Uterus (tissue), 2 donors: Measurements from ENCODE around the gene RBM38.

ENCODE experiments used
- POLR2A ChIP-seq, 2 donors: fragments of 450-650 bp; IDR thresholded peaks; one replicate each; pipeline ENCODE4 v1.6.1; 2016; ENCODE audit warnings: antibody characterized with exemption in 2 of 2, mild to moderate bottlenecking in 1 of 2, moderate library complexity in 1 of 2
- TF ChIP-seq, protein P1 (sequence below), 4 experiments: fragments of 200-600 bp in 2 of 4; fragments of 450-650 bp in 2 of 4; sonication (generic) in 2 of 4; IDR thresholded peaks; one replicate each; pipeline ENCODE4 v1.5.1; 2016 to 2019; ENCODE audit warnings: antibody characterized with exemption in 4 of 4, mild to moderate bottlenecking in 2 of 4, moderate library complexity in 1 of 4

DNA sequence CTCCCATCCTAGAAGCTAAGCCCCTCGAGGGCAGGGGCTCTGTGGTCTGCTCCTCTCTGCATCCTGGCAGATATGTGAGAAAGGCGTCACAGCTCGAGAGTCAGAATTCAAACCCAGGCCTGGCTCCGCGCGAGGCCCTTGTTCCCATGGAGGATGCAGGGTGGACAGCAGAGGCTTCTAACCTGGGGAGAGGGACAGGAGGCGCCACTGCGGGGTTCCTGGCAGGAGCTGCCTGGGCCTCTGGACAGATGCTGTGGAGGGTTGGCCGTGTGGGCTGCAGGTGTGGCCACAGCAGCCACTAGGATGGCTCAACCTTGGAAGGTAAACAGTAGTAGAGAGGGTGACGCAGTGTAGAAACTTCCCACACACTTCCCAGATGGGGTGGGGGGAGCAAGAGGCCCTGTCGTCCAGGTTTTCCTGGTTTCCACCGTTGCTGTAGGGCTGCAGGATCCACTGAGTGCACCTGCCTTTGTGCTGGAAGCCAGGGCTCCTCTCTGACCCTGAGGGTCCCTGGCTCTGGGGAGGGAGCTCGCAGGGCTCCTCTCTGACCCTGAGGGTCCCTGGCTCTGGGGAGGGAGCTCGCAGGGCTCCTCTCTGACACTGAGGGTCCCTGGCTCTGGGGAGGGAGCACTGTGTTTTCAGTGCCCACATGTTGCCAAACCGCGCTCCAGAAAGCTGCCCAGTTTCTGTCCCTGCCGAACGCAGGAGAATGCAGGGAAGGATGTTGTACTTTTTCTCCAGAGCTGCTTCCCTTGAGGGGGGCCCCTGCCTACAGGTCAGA is 14.2 kb downstream of the RBM38 start:
- TF ChIP-seq, protein P1, sequence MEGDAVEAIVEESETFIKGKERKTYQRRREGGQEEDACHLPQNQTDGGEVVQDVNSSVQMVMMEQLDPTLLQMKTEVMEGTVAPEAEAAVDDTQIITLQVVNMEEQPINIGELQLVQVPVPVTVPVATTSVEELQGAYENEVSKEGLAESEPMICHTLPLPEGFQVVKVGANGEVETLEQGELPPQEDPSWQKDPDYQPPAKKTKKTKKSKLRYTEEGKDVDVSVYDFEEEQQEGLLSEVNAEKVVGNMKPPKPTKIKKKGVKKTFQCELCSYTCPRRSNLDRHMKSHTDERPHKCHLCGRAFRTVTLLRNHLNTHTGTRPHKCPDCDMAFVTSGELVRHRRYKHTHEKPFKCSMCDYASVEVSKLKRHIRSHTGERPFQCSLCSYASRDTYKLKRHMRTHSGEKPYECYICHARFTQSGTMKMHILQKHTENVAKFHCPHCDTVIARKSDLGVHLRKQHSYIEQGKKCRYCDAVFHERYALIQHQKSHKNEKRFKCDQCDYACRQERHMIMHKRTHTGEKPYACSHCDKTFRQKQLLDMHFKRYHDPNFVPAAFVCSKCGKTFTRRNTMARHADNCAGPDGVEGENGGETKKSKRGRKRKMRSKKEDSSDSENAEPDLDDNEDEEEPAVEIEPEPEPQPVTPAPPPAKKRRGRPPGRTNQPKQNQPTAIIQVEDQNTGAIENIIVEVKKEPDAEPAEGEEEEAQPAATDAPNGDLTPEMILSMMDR (IDR thresholded peaks at IDR 0.05): no peak
- no peak for TF ChIP-seq POLR2A (IDR thresholded peaks at IDR 0.05)
